Upper lobe of left lung (tissue), 6 donors: Measurements from ENCODE around the gene MRPL24. TPM values are rescaled to one million over a fixed set of nuclear protein-coding genes. Genes with fewer than 3 reads are reported as not detected.

Experiments used
- ATAC-seq, 2 donors: fragments of 200-7000 bp; cut with Tn5 transposase; one replicate each; pipeline ENCODE4 v1.9.1; 2022; ENCODE audit warnings: mild to moderate bottlenecking in 2 of 2, moderate library complexity in 2 of 2; ENCODE audit not compliant: low FRiP score in 2 of 2
- DNase-seq, 2 donors: peaks; one replicate each; pipeline ENCODE4 v3.0.0-alpha.2; 2019 to 2020
- H3K27ac ChIP-seq, 4 donors: fragments of 200-600 bp; sonication (generic); one replicate each; pipeline ENCODE4 v1.5.1; 2016 to 2019
- H3K27me3 ChIP-seq, 4 donors: fragments of 200-600 bp; sonication (generic); one replicate each; pipeline ENCODE4 v1.5.1; 2017 to 2019
- H3K36me3 ChIP-seq, 4 donors: fragments of 200-600 bp; sonication (generic); one replicate each; pipeline ENCODE4 v1.5.1; 2016 to 2019
- H3K4me1 ChIP-seq, 4 donors: fragments of 200-600 bp; sonication (generic); one replicate each; pipeline ENCODE4 v1.5.1; 2018 to 2019
- H3K4me3 ChIP-seq, 4 donors: fragments of 200-600 bp; sonication (generic); one replicate each; pipeline ENCODE4 v1.5.1; 2017 to 2019; ENCODE audit warnings: mild to moderate bottlenecking in 2 of 4, moderate library complexity in 1 of 4
- H3K9me3 ChIP-seq, 4 donors: fragments of 200-600 bp; sonication (generic); one replicate each; pipeline ENCODE4 v1.5.1; 2018 to 2019
- CTCF ChIP-seq, 6 experiments: fragments of 450-650 bp in 4 of 6; fragments of 200-600 bp in 2 of 6; sonication (generic) in 2 of 6; IDR thresholded peaks; one replicate each; pipeline ENCODE4 v1.5.1; 2016 to 2019; ENCODE audit warnings: antibody characterized with exemption in 6 of 6
- EP300 ChIP-seq, 4 donors: sonication (generic); formaldehyde crosslinking; IDR thresholded peaks; one replicate each; pipeline ENCODE4 v1.5.1; 2017; ENCODE audit warnings: antibody characterized with exemption in 4 of 4, control low read depth in 2 of 4
- POLR2A ChIP-seq, 4 donors: fragments of 450-650 bp; IDR thresholded peaks; one replicate each; pipeline ENCODE4 v1.5.1; 2016 to 2017; ENCODE audit warnings: antibody characterized with exemption in 4 of 4, mild to moderate bottlenecking in 2 of 4
- POLR2AphosphoS5 ChIP-seq, 2 donors: sonication (generic); formaldehyde crosslinking; IDR thresholded peaks; one replicate each; pipeline ENCODE4 v1.5.1; 2017; ENCODE audit warnings: antibody characterized with exemption in 2 of 2
- WGBS, 2 donors: methylation state at CpG; one replicate each; pipeline ENCODE4 v1.1.5; 2017 to 2018; 5-methylcytosine and 5-hydroxymethylcytosine counted together
- total RNA-seq, 6 donors: library from RNA; depleted of rRNA in 4 of 6; stranded (reverse); fragments of >200 nt in 4 of 6; gene quantifications; one replicate each; pipeline versions ENCODE4 v1.1.0 to v1.2.1, GENCODE V29; 2016 to 2021
- donor health status: DM: no; HTN: no; CAD: no; lungs with moderate emphysema.
- donor health status: DM: no; HTN: yes; CAD: no; lungs with severe emphysema.

Gene MRPL24
- total RNA-seq, 6 donors from 2014 or later, result 19.6 to 52.5 (median 40.8) TPM

- no peak for ATAC-seq
- H3K9me3 ChIP-seq, result no peaks in the 10 kb centered on the region
- H3K27ac ChIP-seq, result peak within 1 kb of the TSS; percentile 96 to 99 (median 98)
- TF ChIP-seq POLR2A (IDR thresholded peaks at IDR 0.05) (no peak), CTCF (IDR thresholded peaks at IDR 0.05) (peak in 1 of 6 experiments; percentile 0)
- H3K4me3 ChIP-seq, result peak within 1 kb of the TSS; percentile 46 to 93 (median 87)
- DNase-seq, result no peak
- H3K27me3 ChIP-seq, result no peaks in the 10 kb centered on the region
- WGBS, 2 donors, result 3% methylated on average over 8 of the region's 48 CpGs; no CpG with 5 or more reads in 1 of the 2 donors
- H3K4me1 ChIP-seq, result peaks cover 40 to 60% (median 48%) of the 10 kb centered on the region in 4 donors
- H3K36me3 ChIP-seq, result no peaks in the 10 kb centered on the region
These were observed 10.5 kb upstream of the MRPL24 start, which contains the start of gene HDGF for GRCh38 chr1:156751451-156751756. Gene HDGF, minus strand, starts transcription at chr1:156751675. Its CDS starts 246 bp downstream, at chr1:156751429.

- Histone ChIP-seq H3K4me1 (peaks cover 45 to 65% (median 54%) of the 10 kb centered on the region in 4 donors), H3K36me3 (no peaks in the 10 kb centered on the region), H3K9me3 (no peaks in the 10 kb centered on the region), H3K27me3 (no peaks in the 10 kb centered on the region), H3K27ac (peak overlapping the region; percentile 96 to 99 (median 98)), H3K4me3 (peak overlapping the region; percentile 39 to 93 (median 87))
- ATAC-seq, result peak in 1 of 2 donors; percentile 13
- peak; percentile 50 to 93 for DNase-seq
- TF ChIP-seq POLR2A (IDR thresholded peaks at IDR 0.05) (peak in 1 of 4 donors; percentile 45), CTCF (IDR thresholded peaks at IDR 0.05) (peak in 4 of 6 experiments; percentile 26 to 55 (median 46)), POLR2AphosphoS5 (IDR thresholded peaks at IDR 0.05) (peak in 1 of 2 donors; percentile 28), EP300 (IDR thresholded peaks at IDR 0.05) (no peak)
- 1% methylated on average over 20 to 45 of the region's 64 CpGs for WGBS, 2 donors
These were observed 10.0 kb upstream of the MRPL24 start for GRCh38 chr1:156750711-156751450.

- peak overlapping the region; percentile 96 to 99 (median 98) for H3K27ac ChIP-seq
- no peaks in the 10 kb centered on the region for H3K27me3 ChIP-seq
- peak overlapping the region; percentile 39 to 93 (median 87) for H3K4me3 ChIP-seq
- peaks cover 52 to 72% (median 60%) of the 10 kb centered on the region in 4 donors for H3K4me1 ChIP-seq
- no peaks in the 10 kb centered on the region for H3K9me3 ChIP-seq
- H3K36me3 ChIP-seq, result peaks cover 0 to 1% (median 0%) of the 10 kb centered on the region in 4 donors
- peak in 1 of 2 donors; percentile 73 for DNase-seq
- no peak for ATAC-seq
- 1 to 9% methylated on average over 3 to 5 of the region's 5 CpGs for WGBS, 2 donors
- TF ChIP-seq CTCF (IDR thresholded peaks at IDR 0.05) (no peak), POLR2AphosphoS5 (IDR thresholded peaks at IDR 0.05) (peak in 1 of 2 donors; percentile 49), EP300 (IDR thresholded peaks at IDR 0.05) (no peak), POLR2A (IDR thresholded peaks at IDR 0.05) (peak in 2 of 4 donors; percentile 37 to 40)
These were observed 9.3 kb upstream of the MRPL24 start for GRCh38 chr1:156750191-156750672.

- no peak for ATAC-seq
- 25 to 53% methylated on average over 7 to 8 of the region's 8 CpGs for WGBS, 2 donors
- DNase-seq, result no peak
- TF ChIP-seq POLR2AphosphoS5 (IDR thresholded peaks at IDR 0.05), result peak in 1 of 2 donors; percentile 30
- peak in 1 of 6 experiments; percentile 22 for TF ChIP-seq CTCF (IDR thresholded peaks at IDR 0.05)
- no peak for TF ChIP-seq EP300 (IDR thresholded peaks at IDR 0.05)
- H3K27me3 ChIP-seq, result no peaks in the 10 kb centered on the region
- H3K4me1 ChIP-seq, result peaks cover 54 to 76% (median 64%) of the 10 kb centered on the region in 4 donors
- no peaks in the 10 kb centered on the region for H3K9me3 ChIP-seq
- peak overlapping the region; percentile 96 to 99 (median 98) for H3K27ac ChIP-seq
- H3K4me3 ChIP-seq, result peak overlapping the region; percentile 39 to 93 (median 87)
- H3K36me3 ChIP-seq, result peaks cover 0 to 8% (median 4%) of the 10 kb centered on the region in 4 donors
These were observed 8.7 kb upstream of the MRPL24 start for GRCh38 chr1:156749419-156750118.
